ENCODE results near the gene TRAF3IP1.
"Not testable (repeated sequence)": the region's sequence is repeated elsewhere in the genome, so short reads cannot be mapped to it uniquely, and the experiment has no call there.

Gene TRAF3IP1

GRCh38 chr2:238370823-238371372, 50.6 kb downstream of the TRAF3IP1 start:
- peak; percentile 53 for DNase-seq (ENCODE audit: extremely low spot score)
- CTCF ChIA-PET, result interaction anchor here (0.6 to 1.2 kb wide), 2 partner anchors 28 to 90 kb away, joined by 3 read pairs; no protein-coding TSS in a partner anchor
- POLR2A ChIA-PET, result no interaction called here
- no peak for TF ChIP-seq CTBP1 (IDR thresholded peaks at IDR 0.05; ENCODE audit: borderline replicate concordance)

DNA sequence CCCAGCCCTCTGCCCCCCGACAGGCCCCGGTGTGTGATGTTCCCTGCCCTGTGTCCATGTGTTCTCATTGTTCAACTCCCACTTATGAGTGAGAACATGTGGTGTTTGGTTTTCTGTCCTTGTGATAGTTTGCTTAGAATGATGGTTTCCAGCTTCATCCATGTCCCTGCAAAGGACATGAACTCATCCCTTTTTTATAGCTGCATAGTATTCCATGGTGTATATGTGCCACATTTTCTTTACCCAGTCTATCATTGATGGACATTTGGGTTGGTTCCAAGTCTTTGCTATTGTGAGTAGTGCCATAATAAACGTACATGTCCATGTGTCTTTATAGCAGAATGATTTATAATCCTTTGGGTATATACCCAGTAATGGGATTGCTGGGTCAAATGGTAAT, 52.0 kb downstream of the TRAF3IP1 start:
- CTCF ChIA-PET, result not testable (repeated sequence)

DNA sequence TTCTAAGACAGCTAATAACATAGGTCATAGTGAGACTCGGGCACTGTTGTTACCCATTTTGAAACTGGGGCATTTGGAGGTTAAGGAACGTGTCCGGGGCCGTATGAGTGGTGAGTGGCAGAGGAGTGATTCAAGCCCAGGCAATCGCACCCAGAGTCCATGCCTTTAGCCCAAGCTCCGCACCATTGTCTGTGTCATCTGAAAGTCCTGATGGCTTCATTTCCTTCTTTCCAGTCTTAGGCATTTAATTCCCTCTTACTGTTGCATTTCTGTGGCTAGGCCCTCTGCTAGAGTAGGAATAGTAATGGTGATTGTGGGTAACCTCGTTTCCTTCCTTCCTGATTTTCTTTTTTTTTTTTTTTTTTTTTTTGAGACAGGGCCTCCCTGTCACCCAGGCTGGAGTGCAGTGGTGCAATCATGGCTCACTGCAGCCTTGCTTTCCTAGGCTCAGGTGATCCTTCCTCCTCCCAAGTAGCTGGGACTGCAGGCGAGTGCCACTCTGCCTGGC, 56.6 kb downstream of the TRAF3IP1 start:
- ChIA-PET CTCF (interaction anchor here (1.7 kb wide), 1 partner anchor 9 kb away, joined by 7 read pairs; no protein-coding TSS in a partner anchor), POLR2A (no interaction called here)
- TF ChIP-seq HDGF (IDR thresholded peaks at IDR 0.05; ENCODE audit: borderline replicate concordance), result no peak
- no peak for TF ChIP-seq BHLHE40 (IDR thresholded peaks at IDR 0.05; ENCODE audit: borderline replicate concordance)
- no peak for TF ChIP-seq FOXK2 (IDR thresholded peaks at IDR 0.05)
- no peak for TF ChIP-seq ZNF384 (IDR thresholded peaks at IDR 0.05)
- DNase-seq (ENCODE audit: extremely low spot score), result no peak

More for the DNA sequence above, 52.0 kb downstream of the TRAF3IP1 start:
- POLR2A ChIA-PET; DNase-seq (ENCODE audit: extremely low spot score): not testable (repeated sequence)

DNA sequence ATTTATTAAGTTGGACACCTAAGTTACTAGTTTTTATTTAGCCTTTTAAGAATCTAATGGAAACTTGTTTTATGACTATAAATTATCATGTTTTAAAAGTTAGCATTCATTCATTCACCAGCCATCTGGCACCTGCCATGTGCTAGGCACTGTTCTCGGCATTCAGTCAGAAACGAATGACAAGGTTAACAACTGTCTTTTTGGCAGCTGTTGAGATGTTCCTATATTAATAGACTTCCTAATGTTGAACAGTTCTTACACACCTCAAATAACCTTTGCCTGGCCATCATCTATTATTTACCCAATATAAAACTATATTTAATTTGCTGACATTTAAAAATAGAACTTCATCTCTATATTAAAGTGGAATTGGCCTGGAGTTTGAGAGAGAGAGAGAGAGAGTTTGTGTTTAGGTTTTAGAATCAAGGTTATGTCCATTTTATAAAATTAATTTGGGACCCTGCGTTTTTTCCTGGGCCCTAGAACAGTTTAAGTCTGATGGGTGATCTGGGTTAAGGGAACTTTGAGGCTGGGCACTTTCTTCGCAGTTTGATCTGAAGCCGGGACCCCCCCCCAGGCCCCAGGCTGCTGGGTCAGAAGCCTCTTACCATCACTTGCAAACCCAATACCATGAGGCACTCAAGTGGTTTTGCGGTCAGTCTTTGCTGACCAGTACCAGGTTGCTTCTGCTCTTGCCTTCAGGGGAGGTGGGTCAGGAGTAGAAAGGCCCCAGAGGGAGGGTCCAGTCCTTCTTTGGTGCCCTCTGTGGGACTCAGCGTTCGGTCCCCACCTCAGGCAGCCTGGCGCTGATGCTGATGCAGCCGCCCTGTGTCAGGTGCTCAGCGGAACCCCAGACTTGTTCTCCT, 58.1 kb downstream of the TRAF3IP1 start:
- CTCF ChIA-PET, result no interaction called here
- no peak for DNase-seq (ENCODE audit: extremely low spot score)

DNA sequence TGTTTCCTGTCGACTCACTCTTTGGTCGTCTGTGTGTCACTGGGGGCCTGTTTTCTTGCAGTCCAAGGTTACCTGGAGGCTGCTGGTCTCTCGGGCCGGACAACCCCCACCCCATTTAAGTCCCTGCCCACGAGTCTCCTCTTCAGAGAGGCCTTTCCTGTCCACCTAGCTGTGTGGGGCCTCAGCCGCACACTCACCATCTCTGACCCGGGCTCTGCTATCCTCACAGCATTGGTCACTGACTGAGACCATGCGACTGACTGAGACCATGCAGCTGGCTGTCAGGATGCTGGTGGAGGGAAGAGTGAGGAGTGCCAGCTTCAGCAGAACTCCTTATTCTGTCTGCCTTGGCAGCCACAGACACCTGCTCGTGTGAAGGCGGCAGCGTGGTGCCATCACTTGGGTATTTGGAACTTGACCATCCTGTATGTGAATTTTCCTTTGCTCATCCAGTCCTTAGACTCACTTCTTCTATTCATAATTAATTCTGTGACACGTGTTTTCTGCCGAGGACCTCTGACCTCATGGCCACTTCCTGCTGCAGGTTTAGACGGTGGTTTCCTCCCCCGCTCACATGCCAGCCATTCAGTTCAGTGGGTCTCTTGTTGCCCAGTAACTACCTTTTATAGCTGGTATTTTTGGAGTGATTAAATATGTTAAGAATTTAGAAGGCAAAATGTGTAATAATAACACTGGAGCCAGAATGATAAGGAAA, 58.9 kb downstream of the TRAF3IP1 start:
- no peak for DNase-seq (ENCODE audit: extremely low spot score)
- ChIA-PET POLR2A (no interaction called here), CTCF (no interaction called here)
- TF ChIP-seq ZNF384 (IDR thresholded peaks at IDR 0.05) (no peak), L3MBTL2 (conservative IDR thresholded peaks at IDR 0.05) (no peak), TARDBP (IDR thresholded peaks at IDR 0.05) (no peak), LEF1 (IDR thresholded peaks at IDR 0.05; ENCODE audit: borderline replicate concordance) (no peak), CTBP1 (IDR thresholded peaks at IDR 0.05; ENCODE audit: borderline replicate concordance) (no peak), HDGF (IDR thresholded peaks at IDR 0.05; ENCODE audit: borderline replicate concordance) (no peak), FOXM1 (IDR thresholded peaks at IDR 0.05; ENCODE audit: borderline replicate concordance) (no peak), PKNOX1 (IDR thresholded peaks at IDR 0.05) (no peak), ARNT (IDR thresholded peaks at IDR 0.05) (no peak), SP1 (IDR thresholded peaks at IDR 0.05) (no peak), SUZ12 (IDR thresholded peaks at IDR 0.05) (no peak), FOXK2 (IDR thresholded peaks at IDR 0.05) (no peak), BHLHE40 (IDR thresholded peaks at IDR 0.05; ENCODE audit: borderline replicate concordance) (no peak), FOXA1 (IDR thresholded peaks at IDR 0.05) (no peak), ELF4 (IDR thresholded peaks at IDR 0.05) (no peak), NFRKB (IDR thresholded peaks at IDR 0.05) (no peak)

More for the DNA sequence above, 58.1 kb downstream of the TRAF3IP1 start:
- no peak for TF ChIP-seq SP1 (IDR thresholded peaks at IDR 0.05)
- no peak for TF ChIP-seq BHLHE40 (IDR thresholded peaks at IDR 0.05; ENCODE audit: borderline replicate concordance)
- TF ChIP-seq HDGF (IDR thresholded peaks at IDR 0.05; ENCODE audit: borderline replicate concordance), result no peak
- no peak for TF ChIP-seq FOXA1 (IDR thresholded peaks at IDR 0.05)
- TF ChIP-seq FOXM1 (IDR thresholded peaks at IDR 0.05; ENCODE audit: borderline replicate concordance), result no peak
- no peak for TF ChIP-seq PKNOX1 (IDR thresholded peaks at IDR 0.05)
- POLR2A ChIA-PET, result no interaction called here

DNA sequence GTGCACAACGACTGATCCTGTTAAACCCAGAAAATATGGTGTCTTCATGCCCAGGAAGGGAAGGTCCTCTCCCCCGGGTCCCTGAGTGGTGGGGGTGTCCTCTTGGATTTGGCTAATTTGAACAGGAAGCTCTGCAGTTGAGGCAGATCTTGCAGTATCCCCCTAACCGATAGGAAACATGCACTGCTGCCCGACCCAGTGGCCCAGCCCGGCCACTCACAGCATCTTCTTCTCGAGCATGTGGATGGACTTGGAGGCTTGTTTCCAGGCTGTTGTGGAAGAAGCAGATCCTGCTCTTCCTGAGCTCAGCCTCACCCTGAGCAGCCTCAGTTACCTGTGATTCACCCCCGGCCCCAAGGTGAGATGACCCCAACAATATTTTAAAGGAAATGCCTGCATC, 60.0 kb downstream of the TRAF3IP1 start:
- ChIA-PET POLR2A (no interaction called here), CTCF (no interaction called here)
- no peak for TF ChIP-seq PKNOX1 (IDR thresholded peaks at IDR 0.05)
- TF ChIP-seq CTBP1 (IDR thresholded peaks at IDR 0.05; ENCODE audit: borderline replicate concordance), result no peak
- no peak for TF ChIP-seq FOXM1 (IDR thresholded peaks at IDR 0.05; ENCODE audit: borderline replicate concordance)
- TF ChIP-seq NFRKB (IDR thresholded peaks at IDR 0.05), result no peak
- no peak for TF ChIP-seq FOXA1 (IDR thresholded peaks at IDR 0.05)
- no peak for TF ChIP-seq FOXK2 (IDR thresholded peaks at IDR 0.05)
- no peak for DNase-seq (ENCODE audit: extremely low spot score)
